HTERT RPE-1 (cell line): ENCODE measurements around the gene STAT3.
"Not testable (repeated sequence)": the region's sequence is repeated elsewhere in the genome, so short reads cannot be mapped to it uniquely, and the experiment has no call there.

ENCODE experiments used
- in situ Hi-C: fragments of 300-500 bp; cut with MboI; formaldehyde crosslinking; loops from 4 replicates; pipeline ENCODE4 v1.14.3; 2020; ENCODE audit warnings: low sequenced_read_pairs

Gene STAT3

DNA sequence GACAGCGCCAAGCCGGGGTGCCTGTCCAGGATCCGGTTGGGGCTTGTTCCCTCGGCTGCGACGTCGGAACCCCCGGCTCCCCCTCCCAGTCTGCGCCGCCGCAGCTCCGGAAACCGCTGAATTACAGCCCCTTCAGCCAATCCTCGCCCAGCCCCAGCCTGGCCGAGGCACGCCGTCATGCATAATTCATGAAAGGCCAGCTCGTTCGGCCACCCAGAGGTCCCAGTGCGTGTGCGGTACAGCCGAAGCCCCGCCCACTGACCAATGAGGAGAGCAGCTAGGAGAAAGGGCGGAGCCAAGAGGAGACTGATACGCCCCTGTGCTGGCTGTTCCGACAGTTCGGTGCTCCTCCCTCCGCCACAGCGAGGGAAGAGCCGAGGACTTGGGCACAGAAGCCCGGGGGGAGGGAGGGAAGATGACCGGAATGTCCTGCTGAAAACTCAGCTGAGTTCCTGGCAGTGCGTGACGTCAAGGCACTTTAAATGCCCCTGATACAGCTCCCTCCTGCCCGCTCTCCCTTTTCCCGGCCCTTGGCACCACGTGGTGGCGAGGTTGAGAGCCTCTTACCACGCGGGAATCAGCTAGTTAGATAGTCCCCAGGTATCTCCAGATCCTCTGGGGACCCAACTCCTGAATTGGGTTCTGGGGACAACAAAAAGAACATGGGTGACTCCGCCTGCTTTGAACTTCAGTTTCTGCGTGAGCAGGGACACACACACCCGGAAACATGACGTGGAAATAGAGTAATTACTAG, at the start of gene STAT3:
Gene STAT3, minus strand, starts transcription at position 62 of the 754 bp plus-strand sequence. CDS start 39,926 bp downstream, outside the sequence.
- in situ Hi-C loops = no loop called here

DNA sequence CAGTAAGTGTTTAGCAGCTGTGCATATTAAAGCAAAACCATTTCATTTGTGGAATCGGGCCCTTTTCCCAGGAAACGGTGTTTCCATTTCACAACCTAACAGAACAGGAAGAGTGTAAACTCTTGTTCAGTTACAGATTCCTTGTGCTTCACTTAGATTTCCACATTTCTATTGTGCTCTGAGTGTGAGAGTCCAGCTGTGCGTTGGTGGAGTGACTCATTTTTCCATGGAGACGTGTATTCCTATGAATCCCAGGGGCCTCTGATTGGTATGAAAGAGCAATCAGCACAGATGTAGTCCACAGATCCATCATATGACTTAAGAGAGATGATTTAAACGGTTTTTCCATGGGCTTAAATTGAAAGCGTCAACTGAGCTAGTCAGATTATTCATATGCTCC, 48.1 kb upstream of the STAT3 start:
- in situ Hi-C loops = no loop called here

GRCh38 chr17:42431758-42432161, 43.5 kb upstream of the STAT3 start:
- in situ Hi-C loops = no loop called here

GRCh38 chr17:42429726-42430447, 41.6 kb upstream of the STAT3 start:
- in situ Hi-C loops = no loop called here

GRCh38 chr17:42428141-42428944, 40.1 kb upstream of the STAT3 start:
- in situ Hi-C loops = no loop called here

DNA sequence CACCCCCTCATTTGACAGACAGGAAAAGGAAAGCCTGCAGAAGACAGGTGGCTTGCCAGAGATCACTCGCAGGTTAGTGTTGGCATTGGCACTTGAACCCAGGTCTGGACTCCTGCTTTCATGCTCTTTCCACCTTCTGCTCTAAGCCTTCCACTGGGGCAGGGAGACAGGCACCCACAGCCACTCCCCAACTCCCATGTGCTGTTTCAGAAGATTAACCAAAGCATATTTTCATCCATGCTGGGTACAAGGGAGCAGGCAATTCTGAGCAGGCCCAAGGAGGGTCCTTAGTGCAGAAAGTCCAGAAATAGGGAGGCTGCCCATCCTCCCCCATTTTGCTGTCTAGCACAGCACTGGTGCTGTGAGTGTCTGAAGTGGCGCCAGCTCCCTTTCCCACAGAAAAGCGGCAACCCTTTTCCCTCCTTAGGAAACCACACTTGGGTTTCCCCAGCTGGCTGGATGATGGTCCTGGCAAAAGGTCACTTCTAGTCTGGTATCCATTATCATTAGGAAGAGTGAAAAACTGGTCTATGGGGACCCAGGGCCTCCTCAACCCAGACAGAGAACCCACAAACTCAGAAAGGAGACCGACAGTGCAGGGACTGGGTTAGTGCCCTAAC, 36.9 kb upstream of the STAT3 start:
- in situ Hi-C loops = no loop called here

- in situ Hi-C loops = no loop called here
Measured at GRCh38 chr17:42423766-42424165, 35.5 kb upstream of the STAT3 start.

DNA sequence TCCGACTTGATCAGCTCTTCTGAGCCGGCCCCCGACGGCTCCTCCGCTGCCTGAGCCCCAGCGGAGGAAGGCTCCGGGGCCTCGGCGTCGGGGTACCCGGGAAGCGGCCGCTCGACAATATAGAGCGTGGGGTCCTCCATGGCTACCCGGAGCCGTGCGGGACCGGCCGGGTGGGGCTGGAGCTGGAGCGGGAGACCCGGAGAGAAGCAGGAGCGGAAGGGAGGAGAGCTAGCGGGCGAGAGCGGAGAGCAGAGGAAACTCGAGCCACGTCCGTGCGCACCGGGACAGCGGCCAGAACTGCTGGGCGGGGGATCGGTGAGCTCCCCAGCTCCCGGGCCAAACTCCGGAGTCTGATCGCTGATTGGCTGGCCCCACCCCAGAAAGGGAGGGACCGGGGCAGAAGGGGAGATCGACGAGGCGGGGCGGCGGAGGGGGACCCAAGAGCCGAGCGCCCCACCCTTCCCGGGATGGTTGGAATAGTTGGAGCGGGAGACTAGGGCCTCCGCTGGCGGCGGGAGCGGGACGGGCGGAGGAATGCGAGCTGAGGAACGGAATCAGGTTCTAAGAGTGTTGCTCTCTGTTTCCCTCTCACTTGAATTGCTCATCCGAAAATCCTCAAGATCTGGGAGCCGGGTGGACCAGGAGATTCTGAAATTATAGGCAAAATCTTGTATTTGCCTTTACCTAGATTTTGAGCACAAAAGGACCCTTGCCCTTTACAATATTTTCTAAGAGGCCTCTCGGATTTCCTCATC, 34.9 kb upstream of the STAT3 start, which contains the start of gene CAVIN1:
Gene CAVIN1, minus strand, starts transcription at position 299 of the 755 bp plus-strand sequence. Its CDS starts 159 bp downstream, at position 140.
- in situ Hi-C loops = no loop called here

- in situ Hi-C loops = no loop called here
Measured at GRCh38 chr17:42422412-42422957, 34.2 kb upstream of the STAT3 start.

DNA sequence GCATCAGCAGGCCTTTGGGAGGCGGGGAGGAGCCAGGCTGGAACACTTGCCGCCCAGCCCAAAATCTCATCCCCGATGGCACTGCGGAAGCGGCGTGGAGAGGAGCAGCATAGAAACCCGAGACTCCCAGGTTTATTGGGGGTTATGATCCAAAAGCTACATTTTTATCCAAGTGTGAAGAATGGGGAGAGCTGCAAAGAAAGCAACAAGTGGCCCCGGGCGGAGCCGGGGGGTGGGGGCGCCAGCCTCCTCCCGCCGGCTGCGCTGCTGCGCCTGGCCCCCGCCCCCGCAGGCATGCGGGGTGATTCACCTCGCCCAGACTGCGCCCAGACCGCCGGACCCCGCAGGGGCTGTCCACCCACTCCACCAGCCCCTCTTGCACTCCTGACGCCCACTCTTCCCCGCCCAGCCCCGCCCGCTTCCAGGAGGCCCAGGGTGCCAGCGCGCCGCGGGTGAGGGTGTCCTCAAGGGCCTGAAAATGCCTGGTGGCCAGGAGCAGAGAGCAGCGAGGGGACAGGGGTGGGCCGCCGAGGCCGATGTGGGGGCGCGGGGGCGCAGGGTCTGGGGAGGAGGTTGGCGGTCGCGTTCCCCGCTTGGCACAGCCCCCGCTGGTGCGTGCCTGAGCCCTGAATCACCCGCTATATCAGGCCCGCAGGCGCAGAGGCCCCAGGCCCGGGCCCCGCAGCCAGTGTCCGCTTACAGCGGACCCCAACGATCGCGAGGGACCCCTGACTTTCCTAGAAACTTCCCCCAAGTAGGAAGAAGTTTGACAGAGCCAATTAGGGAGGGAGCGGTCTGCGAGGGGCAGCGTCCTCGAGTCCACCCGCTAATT, 33.5 kb upstream of the STAT3 start:
- in situ Hi-C loops = no loop called here

GRCh38 chr17:42421136-42421506, 32.9 kb upstream of the STAT3 start:
- in situ Hi-C loops = no loop called here

DNA sequence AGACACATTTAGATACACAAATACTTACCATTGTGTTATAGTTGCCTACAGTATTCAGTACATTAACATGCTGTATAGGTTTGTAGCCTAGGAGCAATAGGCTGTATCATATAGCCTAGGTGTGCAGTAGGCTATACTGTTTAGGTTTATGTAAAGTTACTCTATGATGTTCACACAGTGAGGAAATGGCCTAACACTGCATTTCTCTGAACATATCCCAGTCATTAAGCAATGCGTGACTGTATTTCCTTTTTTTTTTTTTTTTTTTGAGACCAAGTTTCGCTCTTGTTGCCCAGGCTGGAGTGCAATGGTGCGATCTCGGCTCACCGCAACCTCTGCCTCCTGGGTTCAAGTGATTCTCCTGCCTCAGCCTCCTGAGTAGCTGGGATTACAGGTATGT, 29.7 kb upstream of the STAT3 start:
- in situ Hi-C loops = not testable (repeated sequence)

- in situ Hi-C loops = no loop called here
Measured at GRCh38 chr17:42414704-42415409, 26.6 kb upstream of the STAT3 start.

DNA sequence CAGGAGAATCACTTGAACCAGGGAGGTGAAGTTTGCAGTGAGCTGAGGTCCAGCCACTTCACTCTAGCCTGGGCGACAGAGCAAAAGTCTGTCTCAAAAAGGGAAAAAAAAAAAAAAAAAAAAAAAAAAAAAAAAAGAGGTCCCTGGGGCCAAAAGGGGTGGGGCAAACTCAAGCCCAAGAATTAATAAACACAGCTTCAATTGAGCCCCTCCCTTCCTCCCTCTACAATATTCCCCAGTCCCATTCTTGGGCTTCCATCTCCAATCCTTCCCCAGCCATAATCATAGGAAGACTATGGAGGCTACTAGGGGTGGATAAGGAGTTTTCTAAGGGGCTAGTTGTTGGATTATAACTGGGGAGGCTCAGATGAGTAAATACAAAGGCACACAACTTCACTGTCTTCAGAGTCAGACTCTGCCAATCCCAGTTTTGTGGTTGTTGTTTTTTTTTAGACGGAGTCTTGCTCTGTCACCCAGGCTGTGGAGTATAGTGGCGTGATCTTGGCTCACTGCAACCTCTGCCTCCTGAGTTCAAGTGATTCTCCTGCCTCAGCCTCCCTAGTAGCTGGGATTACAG, 25.3 kb upstream of the STAT3 start:
- in situ Hi-C loops = no loop called here

- in situ Hi-C loops = no loop called here
Measured at GRCh38 chr17:42411905-42412679, 23.9 kb upstream of the STAT3 start.

DNA sequence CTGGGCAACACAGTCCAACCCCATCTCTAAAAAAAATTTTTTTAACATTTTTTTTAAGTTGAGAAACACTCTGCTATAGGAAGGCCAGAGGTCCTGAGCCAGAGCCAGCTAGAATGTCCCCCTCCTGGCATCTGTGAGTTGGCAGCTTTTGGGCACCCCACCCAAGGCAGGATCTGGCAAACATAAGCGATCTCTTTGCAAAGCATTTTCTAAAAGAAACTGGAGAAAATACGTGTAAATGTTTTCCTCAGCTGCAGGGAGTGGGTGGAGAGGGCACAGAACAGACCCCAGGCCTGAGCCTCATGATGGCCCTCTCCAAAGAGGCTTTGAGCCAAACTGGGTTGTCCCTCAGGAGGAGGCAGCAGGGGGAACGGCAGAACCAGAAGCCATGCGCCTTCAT, 23.1 kb upstream of the STAT3 start:
- in situ Hi-C loops = no loop called here

DNA sequence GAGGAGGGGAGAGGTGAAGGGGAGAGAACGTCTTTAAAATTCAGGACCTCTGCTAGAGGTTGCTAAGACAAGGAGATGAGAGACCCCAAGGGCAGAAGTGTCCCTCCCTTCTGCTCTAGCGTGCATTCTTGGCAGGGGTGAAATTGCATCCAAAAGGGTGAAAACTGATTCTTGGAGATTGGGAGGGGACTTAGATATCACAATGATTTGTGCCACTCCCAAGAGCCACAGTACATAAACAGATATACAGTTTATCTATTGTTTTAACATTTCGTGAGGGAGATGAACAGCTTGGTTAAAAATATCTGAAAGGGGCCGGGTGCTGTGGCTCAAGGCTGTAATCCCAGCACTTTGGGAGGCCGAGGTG, 22.1 kb upstream of the STAT3 start:
- in situ Hi-C loops = no loop called here
